GM10847 (cell line): ENCODE measurements around the gene SLC38A11.

ENCODE experiments used
- POLR2A ChIP-seq: IDR thresholded peaks from 2 replicates; pipeline ENCODE4 v1.6.1; 2011; ENCODE audit not compliant: insufficient read length; ENCODE audit errors: extremely low read depth

Gene SLC38A11

GRCh38 chr2:164871404-164871803, 83.9 kb downstream of the SLC38A11 start:
- no peak for TF ChIP-seq POLR2A

- TF ChIP-seq POLR2A = no peak
Observed at GRCh38 chr2:164869420-164869772, 85.9 kb downstream of the SLC38A11 start.

GRCh38 chr2:164868563-164869419, 86.5 kb downstream of the SLC38A11 start:
- TF ChIP-seq POLR2A = no peak

- no peak for TF ChIP-seq POLR2A
Observed at GRCh38 chr2:164867779-164868397, 87.4 kb downstream of the SLC38A11 start.

- no peak for TF ChIP-seq POLR2A
Observed at GRCh38 chr2:164860694-164861042, 94.7 kb downstream of the SLC38A11 start.

GRCh38 chr2:164859251-164859818, 96.0 kb downstream of the SLC38A11 start:
- no peak for TF ChIP-seq POLR2A

- TF ChIP-seq POLR2A = no peak
Observed at GRCh38 chr2:164852086-164852485, 103.2 kb downstream of the SLC38A11 start.

GRCh38 chr2:164850235-164850634, 105.1 kb downstream of the SLC38A11 start:
- TF ChIP-seq POLR2A = no peak

GRCh38 chr2:164849506-164849905, 105.8 kb downstream of the SLC38A11 start:
- no peak for TF ChIP-seq POLR2A

GRCh38 chr2:164847981-164848741, 107.2 kb downstream of the SLC38A11 start:
- TF ChIP-seq POLR2A = no peak

GRCh38 chr2:164847291-164847690, 108.0 kb downstream of the SLC38A11 start:
- no peak for TF ChIP-seq POLR2A

- TF ChIP-seq POLR2A = no peak
Observed at GRCh38 chr2:164846276-164846675, 109.0 kb downstream of the SLC38A11 start.
